ENCODE measurements around the gene LEMD2. TPM values are rescaled to one million over a fixed set of nuclear protein-coding genes. Genes with fewer than 3 reads are reported as not detected.

LEMD2 gene
- total and polyA plus RNA-seq, 4 donors = 30.0 to 85.2 (median 65.0) TPM

DNA sequence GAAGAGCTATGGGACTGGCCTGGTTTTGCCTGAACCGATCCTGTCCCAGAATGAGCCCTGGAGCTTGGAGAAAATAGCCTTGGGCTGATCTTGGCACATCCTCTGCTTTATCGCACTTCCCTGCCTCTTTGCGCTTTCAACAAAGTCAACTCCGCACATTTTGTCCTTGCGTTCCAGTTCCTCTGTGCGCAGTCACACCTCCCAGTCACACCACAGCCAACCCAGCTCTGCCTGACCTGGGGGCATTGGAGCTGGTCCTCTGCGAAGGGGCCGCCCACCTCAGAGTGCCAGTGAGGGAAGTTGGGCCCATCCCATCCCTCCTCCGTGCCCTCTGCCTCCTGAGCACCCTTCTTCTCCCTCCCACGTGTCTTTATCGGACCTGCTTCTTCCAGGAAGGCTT lies 60.5 kb downstream of the LEMD2 start:
- H3K27ac ChIP-seq (ENCODE audit: low read depth, low read length) = no peak overlapping the region
- peaks cover 52% of the 10 kb centered on the region for H3K4me1 ChIP-seq (ENCODE audit: control insufficient read depth, insufficient read depth, low read length)
- WGBS (ENCODE audit: insufficient coverage) = 91% methylated on average over 11 of the region's 11 CpGs

DNA sequence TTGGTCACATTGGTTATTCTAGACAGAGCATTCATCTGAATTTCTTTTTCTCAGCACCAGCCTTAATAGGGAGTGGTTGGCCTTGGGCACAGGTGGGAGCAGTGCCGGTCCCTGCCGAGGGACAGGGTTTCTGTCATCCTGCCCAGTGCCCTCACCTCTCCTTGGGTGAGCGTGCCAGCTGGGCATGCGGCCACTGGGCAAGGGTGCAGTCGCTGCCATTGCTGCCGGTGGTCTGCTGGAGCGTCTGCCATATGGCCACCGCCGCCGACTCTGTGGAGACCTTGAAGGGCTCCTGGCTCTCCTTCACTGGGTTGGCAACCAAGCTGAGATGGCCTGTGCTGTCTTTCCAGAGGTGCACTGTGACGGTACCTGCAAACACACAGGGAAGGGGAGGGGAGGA lies 61.0 kb downstream of the LEMD2 start:
- H3K36me3 ChIP-seq (ENCODE audit: control insufficient read depth, insufficient read depth, low read length) = no peaks in the 10 kb centered on the region
- peaks cover 48% of the 10 kb centered on the region for H3K4me1 ChIP-seq (ENCODE audit: control insufficient read depth, insufficient read depth, low read length)
- no peak overlapping the region for H3K27ac ChIP-seq (ENCODE audit: low read depth, low read length)
- H3K9me3 ChIP-seq (ENCODE audit: control insufficient read depth, insufficient read depth, low read length) = no peaks in the 10 kb centered on the region
- WGBS (ENCODE audit: insufficient coverage) = 85% methylated on average over 11 of the region's 11 CpGs
- DNase-seq (ENCODE audit: low read depth in 4 of 6, low spot score in 6 of 6) = no peak
- H3K27me3 ChIP-seq (ENCODE audit: control insufficient read depth, insufficient read depth, low read length) = no peaks in the 10 kb centered on the region
- H3K4me3 ChIP-seq (ENCODE audit: low read depth, low read length) = no peak overlapping the region

More for the DNA sequence above, 60.5 kb downstream of the LEMD2 start:
- Histone ChIP-seq H3K9me3 (ENCODE audit: control insufficient read depth, insufficient read depth, low read length) (no peaks in the 10 kb centered on the region), H3K36me3 (ENCODE audit: control insufficient read depth, insufficient read depth, low read length) (no peaks in the 10 kb centered on the region), H3K4me3 (ENCODE audit: low read depth, low read length) (no peak overlapping the region), H3K27me3 (ENCODE audit: control insufficient read depth, insufficient read depth, low read length) (no peaks in the 10 kb centered on the region)
- no peak for DNase-seq (ENCODE audit: low read depth in 4 of 6, low spot score in 6 of 6)

DNA sequence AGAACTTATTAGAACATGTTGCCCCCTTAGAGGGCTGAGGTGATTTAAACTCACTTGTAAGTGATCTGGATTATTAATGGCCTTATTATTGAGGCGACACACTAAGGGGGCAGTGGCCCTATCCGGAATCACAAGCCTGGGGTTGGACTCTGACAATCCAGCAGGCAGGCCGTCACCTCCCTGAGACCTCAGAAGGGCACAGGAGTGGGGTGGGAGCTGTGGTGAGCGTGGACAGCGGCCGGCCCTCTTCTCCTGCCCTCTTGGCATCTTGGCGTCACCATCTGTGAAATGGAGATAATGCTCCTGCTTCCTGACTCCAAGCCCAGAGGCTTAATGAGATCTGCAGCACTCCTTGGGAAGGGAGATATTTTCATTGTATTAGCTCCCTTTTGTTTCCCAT lies 61.8 kb downstream of the LEMD2 start:
- H3K9me3 ChIP-seq (ENCODE audit: control insufficient read depth, insufficient read depth, low read length) = no peaks in the 10 kb centered on the region
- no peaks in the 10 kb centered on the region for H3K27me3 ChIP-seq (ENCODE audit: control insufficient read depth, insufficient read depth, low read length)
- H3K36me3 ChIP-seq (ENCODE audit: control insufficient read depth, insufficient read depth, low read length) = no peaks in the 10 kb centered on the region
- WGBS (ENCODE audit: insufficient coverage) = 71% methylated on average over 6 of the region's 7 CpGs
- H3K4me1 ChIP-seq (ENCODE audit: control insufficient read depth, insufficient read depth, low read length) = peaks cover 45% of the 10 kb centered on the region
- no peak overlapping the region for H3K4me3 ChIP-seq (ENCODE audit: low read depth, low read length)
- no peak for DNase-seq (ENCODE audit: low read depth in 4 of 6, low spot score in 6 of 6)
- no peak overlapping the region for H3K27ac ChIP-seq (ENCODE audit: low read depth, low read length)

DNA sequence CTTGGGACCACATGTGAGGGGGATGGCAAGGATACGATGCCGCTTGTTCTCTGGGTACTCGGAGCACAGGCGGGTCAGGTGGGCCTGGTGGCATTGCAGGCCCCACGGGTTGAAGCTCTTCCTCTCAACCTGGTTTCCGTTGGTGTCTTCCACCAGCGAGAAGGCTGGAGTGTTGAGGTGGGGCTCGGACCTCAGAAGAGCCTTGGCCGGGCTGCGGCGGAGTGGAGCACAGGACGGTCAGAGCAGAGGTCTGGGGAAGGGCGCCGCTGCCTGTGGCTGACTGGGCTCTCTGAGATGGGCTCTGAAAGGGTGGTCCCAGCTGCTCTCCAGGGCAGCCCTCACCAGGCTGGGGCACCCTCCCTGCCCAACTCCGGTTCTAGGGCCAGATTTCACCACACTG lies 62.2 kb downstream of the LEMD2 start:
- H3K36me3 ChIP-seq (ENCODE audit: control insufficient read depth, insufficient read depth, low read length) = no peaks in the 10 kb centered on the region
- WGBS (ENCODE audit: insufficient coverage) = 94% methylated on average over 12 of the region's 15 CpGs
- no peak for DNase-seq (ENCODE audit: low read depth in 4 of 6, low spot score in 6 of 6)
- H3K4me3 ChIP-seq (ENCODE audit: low read depth, low read length) = no peak overlapping the region
- H3K9me3 ChIP-seq (ENCODE audit: control insufficient read depth, insufficient read depth, low read length) = no peaks in the 10 kb centered on the region
- no peaks in the 10 kb centered on the region for H3K27me3 ChIP-seq (ENCODE audit: control insufficient read depth, insufficient read depth, low read length)
- no peak overlapping the region for H3K27ac ChIP-seq (ENCODE audit: low read depth, low read length)
- H3K4me1 ChIP-seq (ENCODE audit: control insufficient read depth, insufficient read depth, low read length) = peaks cover 45% of the 10 kb centered on the region

DNA sequence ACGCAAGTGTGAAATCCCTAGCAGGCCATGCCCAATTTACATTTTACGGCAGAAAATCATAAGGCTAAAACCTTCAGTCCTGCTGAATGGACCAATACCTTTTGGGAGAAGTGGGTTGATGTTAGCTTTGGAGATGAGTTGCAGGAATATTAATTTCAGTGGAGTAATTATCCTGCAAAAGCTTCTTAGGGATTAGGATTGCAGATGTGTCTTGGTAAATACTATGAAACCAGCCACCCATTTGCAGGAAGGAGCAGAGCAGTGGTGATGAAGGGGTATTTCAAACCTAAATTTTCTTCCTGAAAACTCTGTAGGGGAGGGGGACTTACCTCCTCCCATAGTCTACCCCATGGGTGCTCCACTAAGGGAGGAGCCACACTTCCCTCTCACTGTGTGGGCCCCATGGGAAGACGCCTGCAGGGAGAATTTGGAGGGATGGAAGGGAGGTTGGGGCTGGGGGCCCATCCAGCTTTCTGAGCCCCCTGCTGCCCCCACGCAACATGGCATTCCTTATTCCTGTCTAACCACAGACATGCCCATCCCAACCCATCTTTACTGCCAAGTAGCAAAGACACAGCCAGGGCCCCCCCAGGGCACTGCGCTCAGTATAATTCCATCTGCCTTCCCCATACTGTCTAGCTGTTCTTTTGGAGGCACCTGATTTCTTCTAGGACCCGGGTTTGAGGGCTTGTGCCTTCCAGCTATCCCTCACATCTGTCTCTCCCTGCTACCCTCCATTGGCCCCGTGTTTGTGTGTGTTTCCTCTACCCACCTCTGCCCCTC lies 62.8 kb downstream of the LEMD2 start:
- H3K27ac ChIP-seq (ENCODE audit: low read depth, low read length) = no peak overlapping the region
- H3K4me3 ChIP-seq (ENCODE audit: low read depth, low read length) = no peak overlapping the region
- H3K9me3 ChIP-seq (ENCODE audit: control insufficient read depth, insufficient read depth, low read length) = no peaks in the 10 kb centered on the region
- no peak for DNase-seq (ENCODE audit: low read depth in 4 of 6, low spot score in 6 of 6)
- 92% methylated on average over 2 of the region's 7 CpGs for WGBS (ENCODE audit: insufficient coverage)
- no peaks in the 10 kb centered on the region for H3K36me3 ChIP-seq (ENCODE audit: control insufficient read depth, insufficient read depth, low read length)
- H3K4me1 ChIP-seq (ENCODE audit: control insufficient read depth, insufficient read depth, low read length) = peaks cover 41% of the 10 kb centered on the region
- no peaks in the 10 kb centered on the region for H3K27me3 ChIP-seq (ENCODE audit: control insufficient read depth, insufficient read depth, low read length)

DNA sequence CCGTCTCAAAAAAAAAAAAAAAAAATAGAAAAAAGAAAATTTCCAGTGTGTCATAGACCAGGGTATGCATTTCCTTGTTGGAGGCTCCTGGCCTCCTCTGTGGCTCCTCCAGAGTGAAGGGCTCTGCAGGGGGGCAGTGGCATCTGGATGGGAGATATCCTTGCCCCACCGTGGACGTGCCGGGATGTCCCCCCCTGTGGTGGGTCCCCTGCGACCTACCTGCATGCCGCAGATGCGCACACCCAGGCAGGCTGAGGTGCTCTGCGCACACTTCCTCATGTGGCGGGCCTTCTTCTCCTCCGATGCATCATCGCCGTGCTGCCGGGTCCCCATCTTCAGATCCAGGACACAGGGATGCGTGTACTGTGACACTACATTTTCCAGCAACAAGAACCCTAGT lies 63.7 kb downstream of the LEMD2 start:
- Histone ChIP-seq H3K36me3 (ENCODE audit: control insufficient read depth, insufficient read depth, low read length) (no peaks in the 10 kb centered on the region), H3K4me3 (ENCODE audit: low read depth, low read length) (no peak overlapping the region), H3K27ac (ENCODE audit: low read depth, low read length) (no peak overlapping the region), H3K9me3 (ENCODE audit: control insufficient read depth, insufficient read depth, low read length) (no peaks in the 10 kb centered on the region), H3K27me3 (ENCODE audit: control insufficient read depth, insufficient read depth, low read length) (no peaks in the 10 kb centered on the region), H3K4me1 (ENCODE audit: control insufficient read depth, insufficient read depth, low read length) (peaks cover 33% of the 10 kb centered on the region)
- no peak for DNase-seq (ENCODE audit: low read depth in 4 of 6, low spot score in 6 of 6)
- 85% methylated on average over 13 of the region's 14 CpGs for WGBS (ENCODE audit: insufficient coverage)

DNA sequence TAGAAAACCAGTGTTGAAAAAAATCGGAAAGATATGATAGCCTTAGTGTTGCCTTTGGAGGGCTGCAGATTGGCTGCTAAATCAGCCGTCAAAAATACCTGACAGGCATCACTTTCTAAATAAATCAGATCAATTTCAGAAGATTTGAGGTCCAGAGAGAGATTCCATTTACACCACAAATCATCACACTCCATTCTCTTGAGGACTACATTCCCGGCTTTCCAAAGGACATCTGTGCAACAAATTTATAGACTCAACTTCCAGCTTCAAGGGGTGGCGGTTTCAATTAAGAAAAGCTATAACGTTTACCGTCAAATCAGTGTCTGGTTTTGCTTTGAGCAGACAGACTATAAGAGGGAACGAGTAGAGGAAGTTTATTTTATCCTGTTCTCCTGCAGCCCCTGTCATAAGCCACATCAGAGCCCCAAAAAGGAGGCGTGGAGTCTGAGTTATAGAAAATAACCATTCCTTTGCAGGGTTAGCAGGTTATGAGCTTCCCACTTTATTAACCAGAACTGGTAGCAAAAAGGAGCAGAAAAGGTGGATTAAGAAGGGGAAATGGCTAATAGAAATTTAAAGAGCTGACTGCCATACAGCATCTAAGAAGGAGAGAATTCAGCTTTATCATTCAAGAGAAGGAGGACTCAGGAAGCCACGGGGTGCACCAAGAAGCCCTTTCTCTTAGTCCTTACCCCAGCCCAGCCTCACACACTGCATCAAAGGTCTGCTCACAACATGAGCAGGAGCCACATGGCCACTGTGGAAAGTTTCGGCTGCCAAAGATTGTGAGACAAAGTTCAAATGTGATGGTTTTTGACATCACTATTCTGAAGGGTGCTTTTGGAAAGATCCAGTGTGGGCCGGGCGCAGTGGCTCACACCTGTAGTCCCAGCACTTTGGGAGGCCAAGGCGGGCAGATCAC lies 64.6 kb downstream of the LEMD2 start:
- DNase-seq (ENCODE audit: low read depth in 4 of 6, low spot score in 6 of 6) = peak in 1 of 6 donors; percentile 49
- Histone ChIP-seq H3K36me3 (ENCODE audit: control insufficient read depth, insufficient read depth, low read length) (no peaks in the 10 kb centered on the region), H3K27ac (ENCODE audit: low read depth, low read length) (no peak overlapping the region), H3K4me3 (ENCODE audit: low read depth, low read length) (no peak overlapping the region), H3K4me1 (ENCODE audit: control insufficient read depth, insufficient read depth, low read length) (peaks cover 27% of the 10 kb centered on the region), H3K27me3 (ENCODE audit: control insufficient read depth, insufficient read depth, low read length) (no peaks in the 10 kb centered on the region), H3K9me3 (ENCODE audit: control insufficient read depth, insufficient read depth, low read length) (no peaks in the 10 kb centered on the region)
- WGBS (ENCODE audit: insufficient coverage) = 56% methylated on average over 4 of the region's 13 CpGs

DNA sequence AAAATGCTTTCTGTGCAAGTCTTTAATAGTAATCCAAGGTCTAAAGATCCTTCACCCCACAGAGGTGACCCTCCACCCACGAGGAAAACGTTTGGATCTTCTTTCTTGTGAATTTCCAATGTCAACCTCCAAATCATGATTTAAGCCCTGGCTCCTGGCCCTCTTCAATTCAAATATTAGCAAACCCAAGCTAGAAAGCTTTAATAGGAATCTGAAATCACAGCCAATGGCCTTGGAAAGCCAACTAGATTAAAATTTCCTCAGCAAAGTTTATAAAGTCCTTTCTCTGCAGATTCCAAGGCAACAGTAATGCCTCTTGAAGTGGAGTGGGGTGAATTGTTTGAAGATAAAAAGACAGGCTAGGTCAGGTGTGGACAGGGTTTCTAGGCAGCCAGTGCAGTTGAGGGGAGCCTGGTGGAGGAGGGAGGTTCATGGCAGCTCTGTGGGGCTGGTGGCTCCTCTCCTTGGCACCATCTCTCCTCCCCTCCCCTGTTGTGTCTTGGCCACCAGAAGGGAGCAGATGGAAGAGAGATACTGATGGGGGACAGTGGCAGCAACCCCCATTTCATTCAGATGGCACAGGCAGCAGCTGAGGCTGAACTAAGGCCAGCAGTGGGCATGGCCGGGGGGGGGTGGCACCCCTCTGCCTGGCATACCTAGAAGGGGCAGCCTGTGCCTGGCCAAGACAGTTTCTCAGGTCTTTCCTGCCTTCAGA lies 65.4 kb downstream of the LEMD2 start:
- WGBS (ENCODE audit: insufficient coverage) = 82% methylated on average over 3 of the region's 3 CpGs
- Histone ChIP-seq H3K4me1 (ENCODE audit: control insufficient read depth, insufficient read depth, low read length) (peaks cover 28% of the 10 kb centered on the region), H3K36me3 (ENCODE audit: control insufficient read depth, insufficient read depth, low read length) (no peaks in the 10 kb centered on the region), H3K9me3 (ENCODE audit: control insufficient read depth, insufficient read depth, low read length) (no peaks in the 10 kb centered on the region), H3K4me3 (ENCODE audit: low read depth, low read length) (no peak overlapping the region), H3K27me3 (ENCODE audit: control insufficient read depth, insufficient read depth, low read length) (no peaks in the 10 kb centered on the region), H3K27ac (ENCODE audit: low read depth, low read length) (no peak overlapping the region)
- DNase-seq (ENCODE audit: low read depth in 4 of 6, low spot score in 6 of 6) = peak in 2 of 6 donors; percentile 53 to 80

DNA sequence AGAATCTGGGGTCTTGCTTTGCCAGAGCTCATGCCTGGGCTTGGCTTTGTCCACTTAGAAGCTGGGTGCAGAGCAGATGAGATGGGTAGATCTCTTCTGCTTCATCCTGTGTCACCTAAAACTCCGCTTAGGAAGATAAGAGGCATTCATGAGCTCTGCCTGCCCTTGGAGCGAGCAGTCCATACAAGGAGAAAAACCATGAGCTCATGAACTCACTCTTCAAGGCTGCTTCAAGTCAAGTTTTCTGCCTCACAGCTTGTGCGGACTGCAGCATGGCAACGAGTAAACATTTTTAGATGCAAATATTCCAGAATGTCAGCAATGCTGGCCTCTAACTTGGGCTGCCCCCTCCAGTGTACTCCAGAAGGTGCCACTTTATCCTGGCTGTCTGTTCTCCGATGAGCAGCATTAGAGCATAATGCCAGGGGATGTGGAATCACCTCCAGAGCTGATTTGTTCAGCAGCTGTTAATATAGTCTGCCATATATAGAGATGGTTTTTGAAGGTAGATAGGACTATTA lies 66.8 kb downstream of the LEMD2 start:
- DNase-seq (ENCODE audit: low read depth in 4 of 6, low spot score in 6 of 6) = no peak
- Histone ChIP-seq H3K27ac (ENCODE audit: low read depth, low read length) (no peak overlapping the region), H3K9me3 (ENCODE audit: control insufficient read depth, insufficient read depth, low read length) (no peaks in the 10 kb centered on the region), H3K4me3 (ENCODE audit: low read depth, low read length) (no peak overlapping the region), H3K36me3 (ENCODE audit: control insufficient read depth, insufficient read depth, low read length) (no peaks in the 10 kb centered on the region), H3K4me1 (ENCODE audit: control insufficient read depth, insufficient read depth, low read length) (peaks cover 36% of the 10 kb centered on the region), H3K27me3 (ENCODE audit: control insufficient read depth, insufficient read depth, low read length) (no peaks in the 10 kb centered on the region)
- 77% methylated on average over 5 of the region's 5 CpGs for WGBS (ENCODE audit: insufficient coverage)

Measured in spinal cord (tissue), 10 donors.